Measurements from ENCODE around the gene ARHGAP15.

DNA sequence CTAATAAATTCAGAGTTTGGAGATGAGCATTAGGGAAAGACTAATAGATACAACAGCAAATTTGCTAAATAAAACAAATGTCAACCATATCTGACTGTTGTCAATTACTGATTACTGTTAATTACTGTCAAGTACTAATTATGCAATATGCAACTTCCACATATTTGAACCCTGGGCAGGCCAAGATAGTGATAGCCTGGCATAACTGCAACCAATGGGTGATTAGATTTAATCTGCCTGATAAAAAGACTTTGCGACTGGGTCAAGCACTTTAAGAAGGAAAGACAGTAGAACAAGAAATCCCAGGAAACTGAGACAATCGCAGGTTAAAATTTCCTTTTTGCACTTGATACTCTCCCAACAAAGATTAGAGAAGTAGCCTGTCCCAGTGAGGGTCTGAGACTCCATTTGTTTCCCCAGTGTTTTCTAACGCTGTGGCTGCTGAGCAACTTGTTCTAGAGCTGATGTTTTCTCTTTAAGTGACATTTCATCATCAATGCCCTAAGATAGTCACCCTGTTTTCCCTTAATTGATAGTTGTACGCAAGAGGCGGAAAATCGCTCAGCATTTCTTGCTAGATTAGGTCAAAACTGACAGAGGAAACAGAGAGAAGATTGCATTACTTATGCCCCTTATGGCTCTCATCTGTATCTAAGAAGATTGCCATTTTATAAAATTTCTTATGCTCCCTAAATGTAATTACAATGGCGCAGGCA, 17.8 kb downstream of the ARHGAP15 start:
- TF ChIP-seq, protein P1, sequence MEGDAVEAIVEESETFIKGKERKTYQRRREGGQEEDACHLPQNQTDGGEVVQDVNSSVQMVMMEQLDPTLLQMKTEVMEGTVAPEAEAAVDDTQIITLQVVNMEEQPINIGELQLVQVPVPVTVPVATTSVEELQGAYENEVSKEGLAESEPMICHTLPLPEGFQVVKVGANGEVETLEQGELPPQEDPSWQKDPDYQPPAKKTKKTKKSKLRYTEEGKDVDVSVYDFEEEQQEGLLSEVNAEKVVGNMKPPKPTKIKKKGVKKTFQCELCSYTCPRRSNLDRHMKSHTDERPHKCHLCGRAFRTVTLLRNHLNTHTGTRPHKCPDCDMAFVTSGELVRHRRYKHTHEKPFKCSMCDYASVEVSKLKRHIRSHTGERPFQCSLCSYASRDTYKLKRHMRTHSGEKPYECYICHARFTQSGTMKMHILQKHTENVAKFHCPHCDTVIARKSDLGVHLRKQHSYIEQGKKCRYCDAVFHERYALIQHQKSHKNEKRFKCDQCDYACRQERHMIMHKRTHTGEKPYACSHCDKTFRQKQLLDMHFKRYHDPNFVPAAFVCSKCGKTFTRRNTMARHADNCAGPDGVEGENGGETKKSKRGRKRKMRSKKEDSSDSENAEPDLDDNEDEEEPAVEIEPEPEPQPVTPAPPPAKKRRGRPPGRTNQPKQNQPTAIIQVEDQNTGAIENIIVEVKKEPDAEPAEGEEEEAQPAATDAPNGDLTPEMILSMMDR (IDR thresholded peaks at IDR 0.05): no peak
- TF ChIP-seq ZFX (IDR thresholded peaks at IDR 0.05; ENCODE audit: borderline replicate concordance): no peak

Measured in 22Rv1 (cell line).